MG63 (cell line): ENCODE measurements around the gene RBP7. TPM values are rescaled to one million over a fixed set of nuclear protein-coding genes. Genes with fewer than 3 reads are reported as not detected.
"Not testable (repeated sequence)": the region's sequence is repeated elsewhere in the genome, so short reads cannot be mapped to it uniquely, and the experiment has no call there.

ENCODE experiments used
- DNase-seq: peaks from one replicate; pipeline ENCODE4 v3.0.0-alpha.2; 2020
- H3K27me3 ChIP-seq: fragments of 250-450 bp; sonication (Bioruptor Pico); 2 replicates; pipeline ENCODE4 v1.5.1; 2020; ENCODE audit warnings: mild to moderate bottlenecking, moderate library complexity
- H3K36me3 ChIP-seq: fragments of 250-450 bp; sonication (Bioruptor Pico); 2 replicates; pipeline ENCODE4 v1.5.1; 2020; ENCODE audit warnings: mild to moderate bottlenecking, moderate library complexity
- H3K4me3 ChIP-seq: fragments of 250-450 bp; sonication (Bioruptor Pico); 2 replicates; pipeline ENCODE4 v1.5.1; 2020; ENCODE audit warnings: mild to moderate bottlenecking, moderate library complexity
- H3K9me3 ChIP-seq: fragments of 250-450 bp; sonication (Bioruptor Pico); 2 replicates; pipeline ENCODE4 v1.5.1; 2020; ENCODE audit warnings: mild to moderate bottlenecking, moderate library complexity
- total RNA-seq: library from RNA; depleted of rRNA; stranded (reverse); fragments of >200 nt; shearing (Covaris generic); gene quantifications from 2 replicates; pipeline ENCODE4 v1.2.3, GENCODE V29; 2014; ENCODE audit warnings: low replicate concordance

RBP7 gene
- total RNA-seq, 1 experiment from 2014 or later: not detected

DNA sequence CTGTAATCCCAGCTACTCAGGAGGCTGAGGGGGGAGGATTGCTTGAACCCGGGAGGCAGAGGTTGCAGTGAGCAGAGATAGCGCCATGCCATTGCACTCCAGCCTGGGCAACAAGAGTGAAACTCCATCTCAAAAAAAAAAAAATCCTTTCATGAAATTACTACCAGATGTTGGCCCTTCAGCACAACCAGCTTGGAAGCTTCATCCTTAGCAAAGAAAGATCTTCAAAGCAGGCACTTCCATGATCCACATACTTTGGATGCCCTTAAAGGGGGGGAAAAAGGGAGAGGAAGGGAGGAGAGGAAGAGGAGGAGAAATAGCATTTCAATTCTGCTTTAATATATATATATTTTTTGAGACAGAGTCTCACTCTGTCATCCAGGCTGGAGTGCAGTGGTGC is 23.6 kb downstream of the RBP7 start:
- not testable (repeated sequence) for H3K9me3 ChIP-seq, H3K4me3 ChIP-seq, H3K27me3 ChIP-seq, DNase-seq, H3K36me3 ChIP-seq

DNA sequence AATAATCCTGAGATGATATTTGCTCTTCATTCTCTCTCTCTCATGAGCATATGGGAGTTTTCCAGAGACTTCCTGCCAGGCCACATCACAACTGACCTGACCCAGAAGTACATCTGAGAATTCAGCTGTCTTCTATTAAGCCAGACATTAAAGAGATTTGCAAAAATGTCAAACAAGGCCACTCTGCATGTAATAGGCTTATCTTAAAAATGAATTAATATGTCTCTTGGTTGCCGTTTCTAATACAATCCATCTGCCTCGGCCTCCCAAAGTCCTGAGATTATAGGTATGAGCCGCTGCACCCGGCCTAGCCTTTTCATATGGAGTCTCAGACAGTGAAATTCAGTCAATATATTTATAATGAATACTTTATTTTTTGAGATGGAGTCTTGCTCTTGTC is 25.0 kb downstream of the RBP7 start:
- not testable (repeated sequence) for H3K27me3 ChIP-seq, H3K4me3 ChIP-seq, H3K36me3 ChIP-seq, DNase-seq, H3K9me3 ChIP-seq

DNA sequence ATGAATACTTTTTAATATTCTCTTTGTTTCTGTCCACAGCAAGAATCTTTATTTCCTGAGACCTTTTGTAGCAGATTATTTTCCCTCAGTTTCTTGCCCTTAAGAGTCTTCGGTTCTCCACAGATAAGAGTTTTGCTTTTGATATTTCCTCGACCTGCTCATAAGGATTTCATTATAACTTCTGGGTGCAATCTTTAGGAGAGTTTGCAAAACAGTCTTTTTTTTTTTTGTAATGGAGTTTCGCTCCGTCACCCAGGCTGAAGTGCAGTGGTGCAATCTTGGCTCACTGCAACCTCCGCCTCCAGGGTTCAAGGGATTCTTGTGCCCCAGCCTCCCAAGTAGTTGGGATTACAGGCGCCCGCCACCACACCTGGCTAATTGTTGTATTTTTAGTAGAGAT is 25.6 kb downstream of the RBP7 start:
- Histone ChIP-seq H3K27me3 (no peaks in the 10 kb centered on the region), H3K9me3 (no peaks in the 10 kb centered on the region), H3K4me3 (no peak overlapping the region), H3K36me3 (no peaks in the 10 kb centered on the region)
- DNase-seq: no peak

DNA sequence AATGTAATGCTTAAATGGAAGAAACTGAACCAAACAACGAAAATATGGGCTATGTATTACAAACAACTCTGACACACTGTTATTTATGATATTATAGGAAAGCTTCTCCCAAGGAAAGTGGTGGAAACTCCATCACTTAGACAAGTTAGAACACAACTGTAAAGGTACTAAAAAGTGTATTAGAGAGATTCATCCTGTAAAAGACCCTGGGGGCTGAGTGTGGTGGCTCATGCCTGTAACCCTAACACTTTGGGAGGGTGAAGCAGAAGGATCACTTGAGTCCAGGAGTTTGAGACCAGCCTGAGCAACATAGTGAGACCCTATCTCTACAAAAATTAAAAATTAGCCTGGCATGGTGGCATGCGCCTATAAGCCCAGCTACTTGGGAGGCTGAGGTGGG is 28.3 kb downstream of the RBP7 start:
- no peak overlapping the region for H3K4me3 ChIP-seq
- no peaks in the 10 kb centered on the region for H3K36me3 ChIP-seq
- H3K27me3 ChIP-seq: no peaks in the 10 kb centered on the region
- no peak for DNase-seq
- H3K9me3 ChIP-seq: no peaks in the 10 kb centered on the region

DNA sequence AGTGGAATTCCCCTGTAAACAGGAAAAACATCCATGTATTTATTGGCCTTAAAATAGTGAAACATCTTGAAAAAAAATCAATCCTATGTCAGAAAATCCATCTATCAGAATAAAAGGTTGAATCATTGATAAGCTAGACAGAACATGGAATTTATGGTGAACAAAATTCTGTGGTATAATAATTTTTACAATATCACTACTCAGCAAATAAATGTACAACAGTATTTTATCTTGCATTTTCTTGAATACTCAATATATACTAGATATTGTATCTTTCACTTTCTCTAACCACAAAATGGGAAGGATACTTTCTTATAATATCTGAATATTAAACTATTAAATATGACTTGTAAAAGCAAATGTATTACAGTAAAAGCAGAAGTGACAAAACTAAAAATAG is 30.0 kb downstream of the RBP7 start:
- Histone ChIP-seq H3K9me3 (no peaks in the 10 kb centered on the region), H3K27me3 (no peaks in the 10 kb centered on the region), H3K36me3 (no peaks in the 10 kb centered on the region), H3K4me3 (no peak overlapping the region)
- no peak for DNase-seq

DNA sequence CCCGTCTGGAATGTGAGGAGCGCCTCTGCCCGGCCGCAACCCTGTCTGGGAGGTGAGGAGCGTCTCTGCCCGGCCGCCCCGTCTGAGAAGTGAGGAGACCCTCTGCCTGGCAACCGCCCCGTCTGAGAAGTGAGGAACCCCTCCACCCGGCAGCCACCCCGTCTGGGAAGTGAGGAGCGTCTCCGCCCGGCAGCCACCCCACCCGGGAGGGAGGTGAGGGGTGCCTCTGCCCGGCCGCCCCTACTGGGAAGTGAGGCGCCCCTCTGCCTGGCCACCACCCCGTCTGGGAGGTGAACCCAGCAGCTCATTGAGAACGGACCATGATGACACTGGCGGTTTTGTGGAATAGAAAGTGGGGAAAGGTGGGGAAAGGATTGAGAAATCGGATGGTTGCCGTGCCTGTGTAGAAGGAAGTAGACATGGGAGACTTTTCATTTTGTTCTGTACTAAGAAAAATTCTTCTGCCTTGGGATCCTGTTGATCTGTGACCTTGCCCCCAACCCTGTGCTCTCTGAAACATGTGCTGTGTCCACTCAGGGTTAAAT is 32.0 kb downstream of the RBP7 start:
- H3K4me3 ChIP-seq, DNase-seq, H3K27me3 ChIP-seq, H3K9me3 ChIP-seq, H3K36me3 ChIP-seq: not testable (repeated sequence)

DNA sequence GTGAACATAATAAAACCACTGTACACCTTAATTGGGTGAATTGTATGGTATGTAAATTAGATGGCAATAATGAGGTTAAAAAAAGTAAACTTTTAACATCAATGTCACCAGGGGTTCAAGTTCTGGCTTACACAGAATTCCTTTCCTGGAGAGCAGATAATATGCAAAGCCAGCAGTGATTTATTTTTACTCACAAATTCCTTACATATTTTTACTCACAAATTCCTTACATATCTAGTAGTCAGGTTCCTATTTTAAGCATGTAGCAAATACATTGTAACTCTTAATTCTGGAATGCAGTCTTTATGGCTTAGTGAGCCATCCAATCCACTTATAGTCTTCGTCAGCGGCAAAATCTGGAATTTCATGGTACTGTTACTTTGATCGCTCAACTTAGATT is 34.4 kb downstream of the RBP7 start:
- peaks cover 5% of the 10 kb centered on the region for H3K36me3 ChIP-seq
- H3K4me3 ChIP-seq: no peak overlapping the region
- peak; percentile 13 for DNase-seq
- H3K9me3 ChIP-seq: no peaks in the 10 kb centered on the region
- H3K27me3 ChIP-seq: no peaks in the 10 kb centered on the region

DNA sequence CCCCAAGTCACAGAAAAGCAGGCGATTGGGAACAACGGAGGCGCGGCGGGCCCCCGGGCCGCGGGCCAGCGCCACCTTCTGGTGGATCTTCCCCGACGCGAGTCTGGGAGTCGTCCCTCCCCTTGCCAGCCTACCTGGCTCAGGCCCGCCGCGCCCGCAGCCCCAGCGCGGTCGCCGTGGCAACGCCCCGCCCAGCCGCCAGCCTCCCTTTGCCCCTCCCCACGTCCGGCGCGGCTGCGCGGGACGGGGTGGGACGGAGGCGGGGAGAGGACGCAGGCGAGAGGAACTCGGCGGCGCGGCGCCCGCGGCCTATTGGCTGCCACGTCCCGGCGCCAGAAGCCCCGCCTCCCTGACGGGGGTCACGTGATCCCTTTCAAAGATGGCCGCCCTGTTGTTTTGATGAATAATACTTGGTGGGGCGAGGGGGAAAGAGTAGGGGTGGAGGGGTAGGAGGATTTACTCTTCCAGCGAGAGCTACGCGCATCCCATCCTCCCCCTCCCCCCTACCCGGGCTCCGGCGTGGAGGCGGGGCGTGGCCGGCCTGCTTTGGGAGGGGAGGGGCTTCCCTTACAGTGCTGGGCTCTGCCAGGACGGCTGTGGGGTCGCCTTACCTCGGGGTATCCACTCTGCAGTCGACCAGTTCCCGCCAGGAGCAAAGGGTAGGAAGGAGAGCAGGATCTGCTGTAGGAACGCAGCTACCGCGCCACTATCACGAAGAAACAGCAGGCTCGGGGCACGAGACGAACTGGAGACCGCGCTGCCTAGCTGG is 35.7 kb downstream of the RBP7 start, which contains the start of gene UBE4B:
Gene UBE4B, plus strand, starts transcription at position 369 of the 769 bp plus-strand sequence. CDS start 713 bp downstream, outside the sequence.
- Histone ChIP-seq H3K36me3 (peaks cover 16% of the 10 kb centered on the region), H3K9me3 (no peaks in the 10 kb centered on the region), H3K27me3 (no peaks in the 10 kb centered on the region), H3K4me3 (peak within 1 kb of the TSS; percentile 97)
- DNase-seq: peak; percentile 95

DNA sequence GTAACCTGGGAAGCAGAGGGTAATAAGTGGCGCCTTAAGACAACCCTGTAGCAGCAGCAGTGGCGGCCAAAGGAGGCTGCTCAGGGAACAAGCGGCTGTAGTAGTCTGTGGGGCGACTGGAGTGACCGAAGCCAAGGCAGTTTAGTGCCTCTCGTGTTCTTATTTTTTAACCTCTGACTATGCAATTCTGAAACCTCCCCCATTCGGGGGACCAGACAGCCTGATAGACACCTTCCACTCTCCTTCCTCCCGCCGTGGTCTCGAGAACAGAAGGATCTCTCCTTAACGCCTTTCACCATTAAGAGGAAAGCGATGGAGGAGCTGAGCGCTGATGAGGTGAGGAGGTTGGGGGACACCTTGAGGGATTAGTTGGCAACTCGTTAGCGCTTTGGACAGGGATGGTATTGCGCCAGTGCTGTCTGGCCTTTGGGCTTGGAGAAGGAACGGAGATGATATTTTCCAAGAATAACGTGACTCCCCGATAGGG is 36.4 kb downstream of the RBP7 start:
- no peaks in the 10 kb centered on the region for H3K9me3 ChIP-seq
- H3K4me3 ChIP-seq: peak overlapping the region; percentile 97
- DNase-seq: peak; percentile 9
- no peaks in the 10 kb centered on the region for H3K27me3 ChIP-seq
- peaks cover 21% of the 10 kb centered on the region for H3K36me3 ChIP-seq

DNA sequence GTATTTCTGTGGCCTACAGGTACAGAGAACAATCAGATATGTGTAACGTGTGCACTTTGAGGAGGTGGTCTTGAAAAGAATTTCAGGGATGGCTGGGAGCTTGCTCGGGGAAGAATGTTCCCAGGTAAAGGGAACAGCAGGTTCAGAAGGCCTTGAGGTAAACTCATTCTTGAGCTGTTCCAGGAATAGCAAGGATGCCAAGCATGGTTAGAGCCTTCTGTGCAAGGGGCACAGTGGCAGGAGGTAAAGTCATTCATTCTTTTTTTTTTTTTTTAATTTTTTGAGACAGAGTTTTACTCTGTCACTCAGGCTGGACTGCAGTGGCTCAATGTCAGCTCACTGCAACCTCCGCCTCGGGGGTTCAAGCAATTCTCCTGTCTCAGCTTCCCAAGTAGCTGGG is 45.7 kb downstream of the RBP7 start:
- DNase-seq: no peak
- Histone ChIP-seq H3K36me3 (peaks cover 20% of the 10 kb centered on the region), H3K27me3 (no peaks in the 10 kb centered on the region), H3K9me3 (no peaks in the 10 kb centered on the region), H3K4me3 (no peak overlapping the region)

DNA sequence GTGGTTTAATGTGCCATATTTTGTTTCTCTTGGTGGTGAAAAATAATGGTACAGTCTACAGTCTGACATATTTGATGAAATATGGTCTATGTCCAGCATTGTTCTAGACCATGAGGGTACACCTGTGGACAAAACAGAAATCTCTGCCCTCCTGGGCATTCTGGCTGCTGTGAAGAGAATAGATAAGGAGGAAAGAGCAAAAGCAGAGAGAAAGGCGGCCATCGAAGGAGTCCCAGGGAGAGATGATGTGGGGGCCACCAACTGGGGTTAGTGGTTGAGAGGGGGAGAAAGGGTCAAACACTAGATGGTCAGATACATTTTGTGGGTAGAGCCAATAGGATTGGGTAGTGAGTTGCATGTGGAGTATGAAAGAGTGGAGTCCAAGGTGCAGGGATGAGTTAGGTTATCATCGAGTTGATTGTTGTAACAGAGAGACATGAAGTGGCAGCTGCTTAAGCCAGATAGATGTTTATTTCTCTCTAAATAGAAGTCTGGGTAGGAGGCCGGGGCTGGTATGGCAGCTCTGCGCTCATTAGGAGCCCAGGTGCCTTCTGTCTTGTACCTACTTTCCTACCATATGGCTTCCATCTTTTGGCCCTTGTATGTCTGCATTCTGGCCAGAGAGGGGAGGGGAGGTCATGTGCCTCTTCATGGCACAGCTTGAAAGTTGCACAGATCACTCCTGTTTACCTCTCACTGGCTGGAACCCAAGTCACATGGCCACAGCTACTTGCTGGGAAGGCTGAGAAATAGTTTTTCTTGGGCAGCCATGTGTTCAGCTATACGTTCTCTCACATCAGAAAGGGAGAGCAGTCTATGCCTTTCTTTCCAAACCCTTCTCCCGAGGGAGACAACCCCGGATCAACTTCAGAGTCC is 48.7 kb downstream of the RBP7 start:
- H3K9me3 ChIP-seq: no peaks in the 10 kb centered on the region
- H3K27me3 ChIP-seq: no peaks in the 10 kb centered on the region
- peak; percentile 66 for DNase-seq
- no peak overlapping the region for H3K4me3 ChIP-seq
- H3K36me3 ChIP-seq: peaks cover 18% of the 10 kb centered on the region

DNA sequence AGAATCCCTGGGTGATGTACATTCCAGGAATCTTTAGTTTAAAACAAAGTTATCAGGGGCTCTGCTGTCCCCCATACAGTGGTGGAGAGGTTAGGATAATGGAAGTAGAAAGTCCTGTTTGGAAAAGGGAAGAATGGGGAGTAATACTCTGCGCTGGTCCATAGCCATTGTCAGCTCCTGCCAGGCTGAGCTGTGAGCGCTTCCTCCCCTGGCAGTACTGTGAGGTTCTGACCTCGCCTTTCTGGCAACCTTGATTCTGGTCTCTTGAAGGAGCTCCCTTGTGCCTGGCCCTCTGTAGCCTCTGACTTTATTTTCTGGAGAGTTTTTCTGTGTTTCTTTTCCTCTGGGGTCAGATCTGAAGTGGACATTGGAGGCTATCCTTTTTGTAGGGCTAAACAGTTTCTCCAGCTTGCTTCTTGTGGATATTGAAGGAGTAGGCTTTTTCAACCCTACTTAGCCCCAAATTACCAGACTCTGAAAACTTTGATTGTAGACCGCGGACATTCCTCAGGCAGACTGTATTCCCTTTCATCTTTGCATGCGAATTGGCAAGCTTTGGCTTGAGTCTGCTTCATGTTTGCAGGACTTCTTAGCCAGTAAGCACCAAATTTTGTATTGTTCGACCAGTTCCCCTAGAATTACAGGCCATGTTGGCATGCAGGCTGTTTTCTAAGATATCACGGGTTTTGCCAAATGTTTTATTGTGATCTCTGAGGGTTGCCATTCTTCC is 49.5 kb downstream of the RBP7 start:
- peaks cover 13% of the 10 kb centered on the region for H3K36me3 ChIP-seq
- no peak overlapping the region for H3K4me3 ChIP-seq
- peak; percentile 71 for DNase-seq
- no peaks in the 10 kb centered on the region for H3K27me3 ChIP-seq
- no peaks in the 10 kb centered on the region for H3K9me3 ChIP-seq

DNA sequence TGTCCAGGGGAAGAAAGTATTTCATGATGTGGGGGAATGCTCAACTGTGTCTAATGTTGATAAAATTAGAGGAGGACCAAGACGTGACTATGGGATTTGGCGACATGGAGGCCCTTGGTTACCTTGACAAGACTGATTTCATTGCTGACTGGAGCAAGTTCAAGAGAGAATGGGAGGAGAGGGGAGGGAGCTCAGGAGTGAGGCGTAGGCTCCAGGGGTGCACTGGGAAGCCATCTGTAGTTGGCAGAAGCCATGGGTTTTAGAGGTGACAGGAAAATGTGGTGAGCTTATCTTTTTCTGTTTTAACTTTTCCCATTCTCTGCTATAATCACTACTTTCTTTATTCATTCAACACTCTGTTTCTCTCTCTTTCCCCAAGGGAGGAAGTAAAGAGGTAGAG is 51.6 kb downstream of the RBP7 start:
- Histone ChIP-seq H3K27me3 (no peaks in the 10 kb centered on the region), H3K36me3 (peaks cover 9% of the 10 kb centered on the region), H3K4me3 (no peak overlapping the region), H3K9me3 (no peaks in the 10 kb centered on the region)
- DNase-seq: no peak

DNA sequence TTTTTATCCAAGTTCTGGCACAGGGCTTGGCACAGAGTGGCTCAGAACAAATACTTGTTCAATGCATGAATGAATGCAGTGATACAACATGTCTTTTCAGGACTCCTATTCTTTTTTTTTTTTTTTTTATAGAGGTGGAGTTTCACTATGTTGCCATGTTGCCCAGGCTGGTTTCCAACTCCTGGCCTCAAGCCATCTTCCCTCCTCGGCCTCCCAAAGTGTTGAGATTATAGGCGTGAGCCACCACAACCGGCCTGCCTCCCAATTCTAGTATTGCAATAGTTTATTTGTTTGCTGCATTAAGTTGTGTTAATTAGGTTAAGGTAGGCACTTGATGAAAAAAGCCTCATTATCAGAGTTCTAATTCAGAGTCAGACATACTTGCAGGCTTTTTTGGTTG is 53.6 kb downstream of the RBP7 start:
- Histone ChIP-seq H3K27me3 (no peaks in the 10 kb centered on the region), H3K36me3 (peaks cover 6% of the 10 kb centered on the region), H3K9me3 (no peaks in the 10 kb centered on the region), H3K4me3 (no peak overlapping the region)
- DNase-seq: peak; percentile 10

DNA sequence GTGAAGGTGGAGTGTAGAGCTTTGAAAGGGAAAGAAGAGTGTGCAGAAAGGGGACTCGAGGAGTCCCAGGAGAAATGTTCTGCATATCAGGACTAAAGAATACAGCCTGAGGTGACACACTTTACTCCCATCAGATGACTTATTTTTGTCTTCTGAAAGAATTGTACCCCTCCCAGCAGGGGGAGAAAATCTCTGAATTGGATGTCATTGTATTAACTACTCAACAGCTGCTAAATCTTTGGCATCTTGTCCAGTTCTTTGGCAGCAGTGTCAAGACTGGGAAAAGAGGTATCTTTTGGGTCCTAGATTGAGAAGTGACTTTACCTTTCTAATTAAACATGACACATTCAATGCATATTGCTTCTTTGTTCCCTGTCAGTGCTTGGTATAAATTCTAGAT is 54.6 kb downstream of the RBP7 start:
- Histone ChIP-seq H3K27me3 (no peaks in the 10 kb centered on the region), H3K4me3 (no peak overlapping the region), H3K36me3 (peaks cover 10% of the 10 kb centered on the region), H3K9me3 (no peaks in the 10 kb centered on the region)
- DNase-seq: no peak

DNA sequence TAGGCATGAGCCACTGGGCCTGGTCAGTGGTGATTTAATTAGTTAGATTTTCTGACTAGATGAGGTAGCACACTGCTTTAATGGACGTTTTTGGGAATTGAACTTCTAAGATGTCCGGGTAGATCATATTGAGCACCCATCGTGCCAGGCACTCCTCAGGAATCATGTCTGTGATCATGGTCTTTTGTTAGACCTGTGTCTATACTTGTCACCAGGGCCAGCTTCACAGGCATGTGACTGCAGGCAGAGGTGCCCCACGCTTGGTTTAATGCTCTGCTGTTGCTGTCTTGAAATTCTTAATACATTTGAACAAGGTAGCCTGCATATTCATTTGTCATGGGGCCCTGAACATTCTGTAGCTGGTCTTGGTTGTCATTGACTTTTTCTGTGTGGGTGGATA is 55.3 kb downstream of the RBP7 start:
- peaks cover 10% of the 10 kb centered on the region for H3K36me3 ChIP-seq
- DNase-seq: no peak
- no peaks in the 10 kb centered on the region for H3K9me3 ChIP-seq
- H3K27me3 ChIP-seq: no peaks in the 10 kb centered on the region
- no peak overlapping the region for H3K4me3 ChIP-seq

DNA sequence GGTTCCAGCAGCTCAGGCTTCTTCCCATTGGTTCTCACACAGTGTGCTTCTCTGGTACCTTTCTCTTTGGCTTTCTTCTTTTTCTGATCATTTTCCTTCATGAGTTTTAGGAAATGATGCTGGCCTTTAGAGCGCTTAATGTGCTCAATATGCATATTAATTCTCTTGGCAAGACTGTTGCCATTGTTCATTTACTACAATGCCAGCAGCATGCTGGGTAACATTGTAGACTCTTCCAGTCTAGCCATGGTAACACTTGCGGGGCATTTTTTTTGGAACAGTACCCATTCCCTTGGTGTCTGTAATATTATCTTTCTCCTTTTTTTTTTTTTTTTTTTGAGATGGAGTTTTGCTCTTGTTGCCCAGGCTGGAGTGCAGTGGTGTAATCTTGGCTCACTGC is 57.4 kb downstream of the RBP7 start:
- Histone ChIP-seq H3K4me3 (no peak overlapping the region), H3K9me3 (no peaks in the 10 kb centered on the region), H3K27me3 (no peaks in the 10 kb centered on the region), H3K36me3 (peaks cover 18% of the 10 kb centered on the region)
- no peak for DNase-seq
